ENCODE data around the gene HDAC7.
"Not testable (repeated sequence)": the region's sequence is repeated elsewhere in the genome, so short reads cannot be mapped to it uniquely, and the experiment has no call there.

Gene HDAC7

DNA sequence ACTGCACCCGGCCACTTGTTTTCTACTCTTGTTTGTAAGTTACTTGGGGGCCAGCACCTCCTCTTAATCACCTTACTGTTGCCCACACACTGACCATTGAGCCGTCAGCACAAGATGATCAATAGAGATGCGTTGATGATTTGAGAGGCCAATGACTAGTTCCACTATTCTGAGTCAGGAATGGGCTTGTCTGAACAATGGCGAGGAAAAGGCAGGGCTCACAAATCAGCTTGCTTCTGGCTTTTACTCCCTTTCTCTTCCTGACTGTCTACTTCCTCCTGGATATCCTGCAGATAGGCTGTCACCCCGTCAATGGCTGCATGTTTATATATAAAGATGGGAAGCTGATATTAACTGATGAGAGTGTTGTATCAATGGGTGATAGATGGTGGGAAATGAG is 29.1 kb upstream of the HDAC7 start:
- no peak for DNase-seq

DNA sequence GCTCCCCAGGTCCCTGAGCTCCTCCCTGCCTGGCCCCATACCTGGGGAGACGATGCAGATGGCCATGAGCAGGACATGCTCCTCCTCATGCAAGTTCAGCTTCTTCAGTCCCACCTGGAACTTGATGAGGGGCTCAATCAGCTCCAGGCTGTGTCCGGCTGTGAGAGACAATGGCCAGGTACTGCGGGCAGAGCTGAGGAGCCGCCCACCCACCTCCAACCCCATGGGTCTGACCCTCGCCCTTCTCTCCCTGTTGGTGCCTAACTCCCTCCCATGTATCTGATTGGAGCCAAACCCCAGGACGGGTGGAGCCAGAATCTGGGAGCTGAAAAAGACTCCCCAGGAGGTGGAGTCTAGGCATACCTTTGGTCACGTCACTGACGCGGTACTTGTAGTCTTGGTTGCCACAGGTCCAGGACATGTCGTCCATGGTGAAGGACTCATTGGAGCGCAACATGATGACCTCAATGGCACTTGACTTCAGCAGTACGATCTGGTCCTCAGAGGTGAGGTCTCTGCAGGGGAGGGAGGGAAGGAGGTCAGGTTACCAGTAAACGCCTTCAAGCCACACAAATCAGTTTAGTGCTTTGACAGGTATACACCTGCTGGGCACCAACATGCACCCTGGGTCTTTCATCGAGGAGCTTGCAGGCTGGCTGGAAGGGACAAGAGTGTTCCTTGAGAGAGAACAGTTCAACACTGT is 26.7 kb upstream of the HDAC7 start:
- DNase-seq, result no peak

DNA sequence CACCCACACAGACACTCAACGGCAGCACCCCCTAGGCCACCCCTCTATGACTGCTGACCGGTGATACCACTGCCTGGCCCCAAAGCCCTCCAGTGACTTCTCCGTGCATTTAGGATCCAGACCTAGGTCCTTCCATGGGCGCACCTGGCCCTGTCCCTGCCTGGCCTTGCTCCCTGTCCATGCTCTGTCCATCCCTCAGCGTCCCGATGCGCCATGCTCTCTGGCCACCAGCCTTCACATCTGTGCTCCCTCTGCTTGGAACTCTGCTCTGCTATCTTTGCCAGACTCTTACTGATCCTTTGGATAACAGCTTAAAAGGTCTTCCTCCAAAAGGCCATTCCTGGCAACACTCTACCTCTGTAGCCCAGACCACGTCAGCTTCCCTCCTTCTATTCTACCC is 25.4 kb upstream of the HDAC7 start:
- no peak for DNase-seq

DNA sequence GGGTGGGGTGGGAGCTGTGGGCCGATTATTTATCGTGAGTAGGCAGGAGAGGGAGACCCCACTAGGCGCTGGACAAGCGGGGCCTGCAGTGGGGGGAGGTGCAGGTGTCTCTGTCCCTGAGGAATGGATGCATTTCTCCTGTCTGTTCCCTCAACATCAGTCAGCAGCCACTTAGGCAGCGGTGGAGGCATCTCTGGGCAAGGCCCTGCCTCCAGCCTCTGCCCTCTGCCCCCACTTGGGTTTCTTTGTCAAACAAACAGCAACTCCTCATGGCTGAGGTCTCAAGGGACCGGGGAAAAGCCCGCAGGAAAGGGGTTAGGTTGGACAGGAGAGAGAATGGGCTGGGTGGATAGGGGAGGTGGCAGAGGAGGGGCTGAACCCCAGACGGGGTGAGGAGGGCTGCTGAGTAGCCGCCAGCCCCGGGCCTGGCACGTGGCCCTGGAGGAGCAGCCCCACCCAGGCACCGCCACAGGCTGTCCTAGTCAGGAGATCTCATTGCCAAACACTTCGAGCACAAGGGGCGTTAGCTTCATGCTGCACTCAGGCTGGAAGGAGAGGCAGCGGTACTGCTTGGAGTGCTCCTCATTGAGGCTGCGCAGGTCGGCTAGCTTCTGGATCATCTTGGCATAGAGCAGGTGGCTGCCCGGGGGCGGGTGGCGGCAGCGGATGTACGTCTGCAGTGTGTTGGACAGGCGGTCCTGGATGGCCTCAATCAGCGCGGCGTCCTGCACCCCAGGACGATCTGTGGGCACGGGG is 24.7 kb upstream of the HDAC7 start:
- no peak for DNase-seq

DNA sequence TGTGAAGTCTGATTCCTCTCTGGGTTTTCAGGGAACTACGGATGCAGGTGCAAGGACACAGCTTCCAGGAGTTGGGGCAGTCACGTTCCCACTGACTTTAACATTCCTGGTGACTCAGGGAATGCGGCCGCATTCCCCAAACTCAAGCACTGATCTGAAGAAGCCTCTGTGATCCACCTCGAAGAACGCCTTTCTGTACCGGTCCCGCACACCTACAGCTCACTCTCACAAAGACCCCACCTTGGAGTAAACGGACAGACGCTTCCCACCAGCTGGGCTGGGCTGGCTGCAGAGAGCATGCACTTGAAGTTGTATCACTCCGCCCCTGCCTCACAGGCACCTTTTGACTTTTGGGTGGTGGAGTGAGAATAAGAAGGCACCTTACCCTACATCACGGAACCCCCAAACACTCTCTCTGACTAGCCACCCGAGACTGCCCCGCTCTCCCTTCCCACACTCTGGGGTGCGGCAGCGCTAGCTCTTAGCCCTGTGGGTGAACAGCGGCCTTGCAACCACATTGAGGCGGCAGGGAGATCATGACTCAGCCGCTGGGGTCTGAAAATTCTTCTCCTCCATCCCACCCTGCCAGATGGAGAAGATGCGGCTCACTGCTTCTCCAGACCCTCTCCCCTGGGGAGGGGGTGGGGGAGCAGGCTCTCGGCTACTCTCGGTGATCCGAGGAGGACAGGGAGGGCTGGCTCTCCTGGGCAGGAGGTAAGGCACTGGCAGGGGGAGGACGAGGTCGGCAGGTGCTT is 23.7 kb upstream of the HDAC7 start:
- DNase-seq, result no peak

DNA sequence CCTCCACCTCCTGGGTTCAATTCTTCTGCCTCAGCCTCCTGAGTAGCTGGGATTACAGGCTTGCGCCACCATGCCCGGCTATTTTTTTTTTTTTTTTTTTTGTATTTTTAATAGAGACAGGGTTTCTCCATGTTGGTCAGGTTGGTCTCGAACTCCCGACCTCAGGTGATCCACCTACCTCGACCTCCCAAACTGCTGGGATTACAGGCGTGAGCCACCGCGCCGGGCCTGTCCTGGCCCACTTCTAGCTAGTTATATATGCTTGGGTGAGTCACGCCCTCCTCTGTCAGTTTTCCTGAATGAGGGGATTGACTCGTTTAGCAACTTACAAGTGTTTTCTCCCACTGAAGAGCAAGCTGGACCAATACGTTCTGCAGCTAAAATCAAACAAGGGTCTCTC is 22.8 kb upstream of the HDAC7 start:
- DNase-seq, result not testable (repeated sequence)

DNA sequence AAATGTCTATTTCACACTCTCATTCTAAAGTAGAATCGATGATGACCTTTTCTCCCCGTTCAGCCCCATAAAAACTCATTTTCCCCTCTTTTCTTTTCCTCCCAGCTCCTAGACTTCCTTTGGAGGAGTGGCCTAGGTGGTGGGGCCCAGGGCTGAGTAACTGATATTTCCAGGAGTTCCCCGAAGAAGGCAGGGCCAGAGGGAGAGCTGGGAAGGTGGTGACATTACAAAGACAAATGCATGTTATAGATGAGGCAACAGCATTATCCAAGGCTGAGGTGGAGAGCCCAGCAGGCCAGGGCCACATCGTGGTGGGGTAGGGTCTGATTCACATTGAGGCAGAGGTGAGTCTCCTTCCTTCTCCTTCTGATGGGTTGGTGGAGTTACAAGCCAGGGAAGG is 22.2 kb upstream of the HDAC7 start:
- DNase-seq, result no peak

DNA sequence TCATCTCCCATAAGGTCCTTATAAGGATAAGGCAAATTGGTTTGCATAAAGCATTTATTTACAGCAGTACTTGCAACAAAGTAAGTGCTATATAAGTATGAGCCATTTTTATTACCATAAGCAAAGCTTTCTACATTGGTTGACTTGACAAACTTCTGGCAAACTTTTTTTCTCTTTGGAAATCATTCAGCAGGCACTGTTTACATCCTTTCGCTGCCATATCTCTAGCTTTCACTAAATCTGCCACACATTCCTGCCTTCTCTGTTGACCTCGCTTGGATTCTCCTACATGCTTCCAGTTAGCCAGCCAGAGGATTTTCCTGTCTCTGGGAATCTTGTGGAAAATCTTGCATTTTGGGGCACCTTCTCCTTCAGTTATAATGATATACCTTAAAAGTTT is 21.8 kb upstream of the HDAC7 start:
- DNase-seq, result no peak

DNA sequence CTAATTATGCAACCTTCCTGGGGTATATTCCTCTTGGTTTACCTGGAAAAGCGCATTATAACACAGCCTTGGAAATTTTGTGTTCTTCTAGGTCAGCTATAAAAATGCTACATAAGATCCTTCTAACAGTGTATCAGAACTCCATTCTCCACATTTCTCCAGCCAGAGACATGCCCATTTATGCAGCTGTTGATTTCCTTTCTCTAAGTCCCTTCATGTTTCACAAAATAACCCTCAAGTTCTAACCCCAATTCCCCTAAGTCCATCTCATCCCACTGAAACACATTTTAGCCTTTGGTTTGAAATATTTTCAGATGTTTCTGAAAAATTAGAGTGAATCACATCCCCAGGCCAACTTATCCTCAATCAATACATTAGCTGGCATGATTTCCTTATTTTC is 20.9 kb upstream of the HDAC7 start:
- no peak for DNase-seq

DNA sequence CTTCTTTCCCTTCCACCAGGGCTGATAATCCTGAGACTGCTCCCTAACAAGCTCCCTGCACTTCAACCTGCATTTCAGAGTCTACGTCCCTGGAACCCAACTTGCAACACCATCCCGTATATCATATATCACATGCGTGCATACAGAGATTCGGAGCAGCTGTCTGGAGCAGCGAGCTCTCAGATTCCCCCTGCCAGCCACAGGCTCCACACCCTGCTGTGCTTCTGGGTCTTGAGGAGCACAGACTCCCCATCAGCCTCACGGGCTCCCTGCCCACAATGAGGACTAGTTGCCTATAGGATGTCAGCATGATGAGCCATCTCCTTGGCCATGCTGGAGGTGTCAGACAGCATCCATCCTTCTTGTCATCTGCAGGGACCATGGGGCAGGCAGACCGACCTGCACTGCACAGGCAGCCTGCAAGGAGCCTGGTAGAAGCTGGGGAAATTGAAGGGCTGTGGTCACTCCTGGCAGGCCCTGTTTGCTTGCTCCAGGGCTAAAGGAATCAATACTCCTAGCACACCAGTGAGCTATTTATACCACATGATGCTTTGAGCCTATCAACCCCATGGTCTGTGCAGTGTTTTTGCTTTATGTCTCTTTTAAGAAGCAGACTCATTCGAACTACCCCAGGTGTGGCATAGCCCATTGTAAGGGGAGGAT is 19.6 kb upstream of the HDAC7 start:
- DNase-seq, result no peak

DNA sequence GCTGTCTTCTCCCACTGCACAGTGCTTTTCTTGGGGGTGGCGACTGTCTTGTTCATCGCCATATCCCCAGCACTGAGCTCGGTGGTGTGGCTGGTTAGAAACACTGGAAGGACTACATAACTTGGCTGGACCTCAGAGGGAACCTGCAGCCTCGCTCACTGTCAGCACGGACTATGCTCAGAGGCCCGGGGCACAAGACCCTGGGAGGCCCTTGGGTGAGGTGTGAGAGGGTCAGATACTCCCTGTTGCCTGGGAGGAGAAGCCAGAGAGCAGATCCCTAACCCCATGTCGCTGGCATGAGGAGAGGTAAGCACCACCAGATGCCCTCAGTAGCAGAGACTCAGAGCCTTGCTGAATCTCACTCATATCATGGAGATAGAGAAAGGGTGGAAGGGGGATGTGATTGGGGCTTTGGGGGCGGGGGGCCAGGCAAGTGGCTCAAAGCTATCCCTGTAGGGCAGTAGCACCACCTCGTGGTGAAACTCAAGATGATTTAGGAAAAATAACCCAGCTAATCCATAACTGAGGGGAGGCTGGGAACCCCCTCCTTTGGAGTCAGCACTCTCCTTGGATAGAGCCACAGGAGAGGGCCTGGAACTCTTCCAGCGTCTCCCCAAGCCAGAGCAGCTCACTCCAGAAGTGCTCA is 18.7 kb upstream of the HDAC7 start:
- DNase-seq, result peak; percentile 75

DNA sequence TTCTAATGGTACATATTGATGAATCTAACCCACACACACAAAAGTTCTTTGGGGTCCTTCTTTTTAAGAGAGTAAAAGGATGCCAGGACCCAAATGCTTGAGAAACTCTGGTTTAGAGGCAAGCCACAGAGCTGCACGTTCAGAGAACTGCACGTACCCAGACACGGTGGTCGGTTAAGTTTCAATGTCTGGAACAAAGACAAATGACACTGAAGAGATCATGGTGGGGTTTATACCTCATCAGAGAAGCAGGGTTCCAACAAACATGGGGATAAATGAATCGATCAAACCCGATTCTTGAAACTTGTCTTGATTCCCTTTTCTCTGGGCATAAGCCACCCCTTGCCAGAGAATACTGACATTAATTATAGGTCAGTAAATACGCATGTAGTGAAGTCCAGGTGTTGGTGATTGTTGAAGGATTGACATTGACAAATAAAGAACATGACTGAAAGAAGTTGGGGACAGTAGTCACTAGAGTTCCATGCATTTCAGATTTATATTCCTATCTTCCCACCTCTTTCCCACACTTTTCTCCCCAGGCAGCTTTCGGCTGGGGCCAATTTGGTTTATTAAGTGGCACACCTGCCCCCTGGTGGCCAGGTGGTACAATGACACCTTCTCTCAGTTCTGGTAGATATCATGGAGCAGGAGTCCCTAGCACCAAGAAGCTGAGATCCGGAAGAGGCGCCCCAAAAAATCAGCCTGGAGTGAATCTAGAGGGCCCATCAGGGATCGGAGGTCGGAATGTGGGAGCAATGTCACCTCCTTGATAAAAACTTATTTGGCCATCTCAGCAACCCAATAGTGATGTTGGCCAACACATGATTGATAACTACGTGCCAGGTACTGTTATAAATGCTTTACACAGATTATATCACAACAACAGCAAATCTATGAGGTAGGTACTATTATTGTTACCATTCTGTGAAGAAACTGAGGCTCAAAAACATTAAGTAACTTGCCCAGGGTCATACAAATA is 17.8 kb upstream of the HDAC7 start:
- DNase-seq, result peak; percentile 89

DNA sequence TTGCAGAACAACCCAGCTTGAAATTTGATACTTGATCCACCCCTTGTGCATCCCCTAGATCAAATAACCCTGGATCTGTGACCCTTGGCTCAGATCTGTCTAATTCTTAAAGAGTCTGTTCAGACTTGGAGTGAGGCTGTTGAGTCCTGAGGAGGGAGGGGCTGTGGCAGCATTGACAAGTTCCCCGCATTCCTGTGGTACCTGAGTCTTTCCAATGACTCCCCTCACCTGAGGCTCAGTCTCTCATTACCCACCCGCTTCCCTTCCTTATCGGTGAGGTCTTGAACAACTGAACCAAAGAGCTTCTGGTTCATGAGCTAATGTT is 16.1 kb upstream of the HDAC7 start:
- no peak for DNase-seq

DNA sequence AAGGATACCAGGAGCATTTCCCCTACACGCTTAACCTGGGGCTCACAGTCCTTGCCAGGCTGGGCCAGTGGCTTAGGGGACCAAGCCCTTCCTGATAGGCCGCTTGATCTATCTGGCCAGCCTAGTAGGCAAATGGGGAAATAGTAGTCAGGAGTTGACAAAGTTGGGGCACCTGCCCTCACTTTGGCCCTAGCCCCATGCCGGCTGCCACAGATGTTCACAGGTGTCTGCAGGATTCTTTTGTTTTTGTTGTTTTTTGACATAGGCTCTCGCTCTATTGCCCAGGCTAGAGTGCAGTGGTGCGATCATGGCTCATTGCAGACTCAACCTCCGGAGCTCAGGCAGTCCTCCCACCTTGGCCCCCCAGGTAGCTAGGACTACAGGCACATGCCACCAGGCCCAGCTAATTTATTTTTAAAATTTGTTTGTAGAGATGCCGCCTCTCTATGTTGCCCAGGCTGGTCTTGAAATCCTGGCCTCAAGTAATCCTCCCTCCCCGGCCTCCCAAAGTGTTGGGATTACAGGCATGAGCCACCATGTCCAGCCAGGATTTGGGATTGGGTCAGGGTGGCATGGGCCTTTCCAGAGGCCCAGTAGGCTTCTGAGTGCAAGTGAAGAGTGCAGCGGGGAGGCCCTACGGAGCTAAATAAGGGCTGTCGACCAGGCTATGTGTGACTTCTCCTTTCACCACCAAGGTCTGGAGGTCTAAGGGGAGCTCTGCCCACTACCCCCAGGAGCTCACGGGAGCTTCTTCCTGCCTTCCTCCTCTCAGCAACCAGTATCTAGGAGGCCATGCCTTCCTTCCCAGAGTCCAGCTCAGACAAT is 15.5 kb upstream of the HDAC7 start:
- DNase-seq, result peak; percentile 59

DNA sequence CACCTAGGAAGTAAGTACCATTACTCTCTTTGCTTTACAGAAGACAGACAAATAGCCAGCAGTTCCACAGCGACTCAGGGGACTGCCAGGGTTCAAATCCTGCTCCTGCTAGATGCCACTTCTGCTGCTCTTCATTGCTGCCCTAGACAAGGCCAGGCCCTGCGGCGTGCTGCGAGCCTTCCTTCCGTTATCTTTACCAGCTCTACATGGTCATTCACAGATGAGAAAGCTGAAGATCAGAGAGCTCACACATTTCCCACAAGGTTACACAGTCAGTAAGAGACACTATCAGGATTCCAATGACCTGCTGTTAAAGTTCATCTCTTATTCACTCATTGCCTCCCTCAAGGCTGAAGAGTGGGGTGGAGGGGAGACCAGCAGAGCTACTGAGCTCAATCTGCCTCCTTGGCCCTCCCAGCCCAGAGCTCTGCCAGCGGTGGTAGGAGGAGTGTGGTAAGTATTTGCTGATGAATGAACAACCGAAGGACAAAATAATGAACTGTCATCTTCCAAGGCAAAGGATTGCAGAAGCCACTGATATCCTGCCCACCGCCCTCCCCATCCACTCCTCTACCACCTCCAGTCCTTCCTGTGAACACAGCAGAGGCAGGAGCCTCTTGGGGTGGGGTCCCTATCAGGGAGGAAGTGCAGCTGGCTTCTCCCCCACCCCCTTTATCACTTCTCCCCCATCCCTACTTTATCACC is 14.6 kb upstream of the HDAC7 start:
- DNase-seq, result peak; percentile 64

DNA sequence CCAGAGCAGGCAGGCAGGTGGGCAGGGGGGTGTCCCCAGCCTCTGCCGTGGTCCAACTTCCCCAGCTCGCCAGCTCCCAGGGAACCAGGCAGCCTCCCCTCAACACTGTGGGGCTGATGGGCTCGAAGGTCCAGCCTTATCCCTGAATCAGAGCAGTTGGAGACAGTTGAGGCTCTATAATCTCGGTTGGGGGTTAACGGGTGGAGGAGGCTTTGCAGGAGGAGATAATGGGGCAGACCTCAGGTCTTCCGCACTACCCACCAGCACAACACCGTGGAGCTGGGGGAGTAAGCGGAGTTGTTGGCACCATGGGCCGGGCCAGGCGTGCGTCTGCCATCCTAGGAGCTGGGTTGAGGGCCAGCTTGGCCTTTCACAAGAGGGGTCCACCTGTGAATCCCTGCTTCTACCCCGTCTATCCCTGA is 13.9 kb upstream of the HDAC7 start:
- no peak for DNase-seq

DNA sequence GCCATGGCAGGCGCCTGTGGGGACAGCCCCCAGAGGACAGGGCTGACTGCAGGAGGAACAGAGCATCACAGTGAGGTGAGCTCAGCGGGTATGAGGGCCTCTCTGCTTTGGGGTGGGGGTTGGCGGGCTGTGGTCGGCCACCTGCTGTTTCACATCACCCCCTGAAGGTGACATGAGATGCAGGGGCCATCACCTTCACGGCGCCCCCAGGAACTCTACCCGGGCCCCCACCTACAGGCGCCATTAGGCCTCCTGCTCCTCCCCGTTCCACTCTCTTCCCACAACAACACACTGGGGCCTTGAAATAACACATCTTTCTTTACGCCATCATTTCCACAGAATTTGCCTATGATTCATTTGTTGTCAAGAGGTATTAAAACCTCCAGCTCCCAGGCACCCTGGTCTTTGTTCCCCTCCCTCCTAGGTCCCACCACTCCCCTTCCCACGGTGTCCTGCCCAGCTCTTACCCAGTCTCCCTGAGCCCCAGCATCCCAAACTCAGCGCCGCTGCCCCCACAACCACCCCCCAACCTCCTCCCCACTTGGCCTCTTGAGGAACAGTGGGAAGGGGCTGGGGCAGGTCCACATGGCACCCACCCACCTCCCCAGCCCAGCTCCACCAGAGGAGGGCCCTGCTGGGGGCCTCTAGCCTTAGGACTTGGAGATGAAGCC is 12.7 kb upstream of the HDAC7 start:
- DNase-seq, result peak; percentile 83

DNA sequence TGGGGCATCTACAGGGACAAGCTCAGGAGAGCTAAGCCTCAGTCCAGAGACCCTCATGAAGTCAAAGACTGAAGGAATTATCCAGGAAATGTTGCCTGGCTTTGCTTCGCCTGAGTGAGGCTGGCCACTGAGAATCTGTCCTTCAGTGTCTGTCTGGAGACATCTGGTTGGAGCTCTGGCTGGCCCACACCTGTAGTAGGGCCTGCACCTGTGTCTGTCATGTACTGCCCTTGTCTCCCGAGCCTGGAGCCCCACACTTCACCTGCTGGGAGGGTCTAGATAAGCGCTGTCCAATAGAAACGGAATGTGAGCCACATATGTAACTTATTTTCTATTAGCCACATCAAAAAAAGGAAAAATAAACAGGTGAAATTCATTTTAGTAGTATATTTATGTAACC is 9.9 kb upstream of the HDAC7 start:
- no peak for DNase-seq

DNA sequence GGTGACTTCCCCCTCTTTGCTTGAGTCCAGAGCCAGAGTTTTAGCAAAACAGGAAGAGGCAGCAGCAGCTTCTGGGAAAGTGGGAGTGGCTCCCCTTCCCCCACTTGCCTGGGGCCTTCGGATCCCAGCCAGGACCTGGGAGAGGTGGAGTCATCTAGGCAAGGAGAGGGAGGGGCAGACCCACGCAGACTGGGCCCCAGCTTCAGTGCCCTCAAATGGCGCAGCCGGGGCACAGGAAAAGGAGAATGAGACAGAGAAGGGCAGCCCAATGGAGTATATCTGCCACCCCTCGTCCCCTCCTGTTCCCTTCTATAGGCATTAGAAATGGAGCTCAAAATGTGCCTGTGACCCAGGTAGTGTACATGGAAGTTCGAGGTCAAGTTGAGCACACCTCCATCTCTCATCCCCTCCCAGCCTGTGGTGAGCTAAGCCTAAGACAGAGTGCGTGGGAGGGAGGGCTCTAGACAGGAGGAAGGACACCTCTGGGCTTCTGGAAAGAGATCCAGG is 9.3 kb upstream of the HDAC7 start:
- peak; percentile 60 for DNase-seq

Measured in activated effector memory CD4-positive, alpha-beta T cell treated with anti-CD3 and anti-CD28 coated beads, Interleukin-2, amount 50 U/mL, for 16 hours (primary cell).